HUES64 (cell line): Measurements from ENCODE around the gene SNN.

Source experiments
- H3K27ac ChIP-seq: 2 replicates; pipeline ENCODE4 v1.7.0; 2013; ENCODE audit warnings: low read depth, low read length, inconsistent platforms
- H3K27me3 ChIP-seq: 2 replicates; pipeline ENCODE4 v1.6.1; 2013; ENCODE audit warnings: mild to moderate bottlenecking, low read length; ENCODE audit not compliant: insufficient read depth
- H3K36me3 ChIP-seq: 2 replicates; pipeline ENCODE4 v1.6.1; 2013; ENCODE audit warnings: mild to moderate bottlenecking, low read length; ENCODE audit not compliant: insufficient read depth
- H3K4me1 ChIP-seq: 2 replicates; pipeline ENCODE4 v1.6.1; 2013; ENCODE audit warnings: mild to moderate bottlenecking, low read length, moderate library complexity; ENCODE audit not compliant: insufficient read depth
- H3K4me3 ChIP-seq: 2 replicates; pipeline ENCODE4 v1.5.1; 2013; ENCODE audit warnings: mild to moderate bottlenecking, low read length, moderate library complexity
- H3K9ac ChIP-seq: 2 replicates; pipeline ENCODE4 v1.6.1; 2013; ENCODE audit warnings: mild to moderate bottlenecking, low read depth, low read length
- H3K9me3 ChIP-seq: 2 replicates; pipeline ENCODE4 v1.6.1; 2013; ENCODE audit warnings: low read depth, low read length; ENCODE audit not compliant: insufficient read depth
- WGBS: fragments of 150-250, 120-280 bp; methylation state at CpG from one replicate; pipeline ENCODE4 v1.1.7; 2013; ENCODE audit warnings: missing lambda C conversion rate; 5-methylcytosine and 5-hydroxymethylcytosine counted together

SNN gene

GRCh38 chr16:11670171-11671131 lies 2.2 kb downstream of the SNN start:
- H3K9me3 ChIP-seq: no peaks in the 10 kb centered on the region
- peaks cover 17% of the 10 kb centered on the region for H3K4me1 ChIP-seq
- WGBS: 76% methylated on average over 27 of the region's 27 CpGs
- H3K4me3 ChIP-seq: peak overlapping the region; percentile 73; the same call in 1 of the 2 replicates
- no peaks in the 10 kb centered on the region for H3K27me3 ChIP-seq
- H3K27ac ChIP-seq: no peak overlapping the region
- no peaks in the 10 kb centered on the region for H3K36me3 ChIP-seq
- no peak overlapping the region for H3K9ac ChIP-seq

GRCh38 chr16:11671271-11671670 lies 3.0 kb downstream of the SNN start:
- peaks cover 7% of the 10 kb centered on the region for H3K36me3 ChIP-seq
- no peaks in the 10 kb centered on the region for H3K9me3 ChIP-seq
- H3K4me3 ChIP-seq: no peak overlapping the region
- WGBS: 97% methylated on average over 2 of the region's 2 CpGs
- H3K9ac ChIP-seq: no peak overlapping the region
- no peaks in the 10 kb centered on the region for H3K27me3 ChIP-seq
- no peak overlapping the region for H3K27ac ChIP-seq
- peaks cover 15% of the 10 kb centered on the region; the same call in 1 of the 2 replicates for H3K4me1 ChIP-seq

- H3K9me3 ChIP-seq: no peaks in the 10 kb centered on the region
- H3K27me3 ChIP-seq: no peaks in the 10 kb centered on the region
- H3K9ac ChIP-seq: no peak overlapping the region
- H3K36me3 ChIP-seq: peaks cover 11% of the 10 kb centered on the region
- WGBS: 95% methylated on average over 8 of the region's 8 CpGs
- no peak overlapping the region for H3K4me3 ChIP-seq
- peaks cover 15% of the 10 kb centered on the region; the same call in 1 of the 2 replicates for H3K4me1 ChIP-seq
- 0 out of 2 replicates have a peak overlapping the region, but pooled peaks have one; percentile 3 for H3K27ac ChIP-seq
Measured at GRCh38 chr16:11671676-11672075, 3.4 kb downstream of the SNN start.

GRCh38 chr16:11672206-11673090 lies 4.2 kb downstream of the SNN start:
- H3K36me3 ChIP-seq: peaks cover 19% of the 10 kb centered on the region
- no peaks in the 10 kb centered on the region for H3K27me3 ChIP-seq
- no peaks in the 10 kb centered on the region for H3K9me3 ChIP-seq
- 0 out of 2 replicates have a peak overlapping the region, but pooled peaks have one; percentile 3 for H3K27ac ChIP-seq
- no peak overlapping the region for H3K4me3 ChIP-seq
- 93% methylated on average over 25 of the region's 25 CpGs for WGBS
- peaks cover 15% of the 10 kb centered on the region; the same call in 1 of the 2 replicates for H3K4me1 ChIP-seq
- H3K9ac ChIP-seq: no peak overlapping the region; the same call in 1 of the 2 replicates

- Histone ChIP-seq H3K4me3 (no peak overlapping the region), H3K36me3 (peaks cover 28% of the 10 kb centered on the region), H3K9me3 (no peaks in the 10 kb centered on the region), H3K27me3 (no peaks in the 10 kb centered on the region), H3K27ac (0 out of 2 replicates have a peak overlapping the region, but pooled peaks have one; percentile 23), H3K9ac (no peak overlapping the region), H3K4me1 (peaks cover 15% of the 10 kb centered on the region; the same call in 1 of the 2 replicates)
- 92% methylated on average over 25 of the region's 25 CpGs for WGBS
Measured at GRCh38 chr16:11673091-11674000, 5.1 kb downstream of the SNN start.

- 0 out of 2 replicates have a peak overlapping the region, but pooled peaks have one; percentile 23 for H3K27ac ChIP-seq
- no peak overlapping the region for H3K9ac ChIP-seq
- H3K9me3 ChIP-seq: no peaks in the 10 kb centered on the region
- H3K27me3 ChIP-seq: no peaks in the 10 kb centered on the region
- peaks cover 37% of the 10 kb centered on the region for H3K36me3 ChIP-seq
- no peak overlapping the region for H3K4me3 ChIP-seq
- H3K4me1 ChIP-seq: peaks cover 15% of the 10 kb centered on the region; the same call in 1 of the 2 replicates
- WGBS: 92% methylated on average over 25 of the region's 25 CpGs
Measured at GRCh38 chr16:11674001-11674817, 6.0 kb downstream of the SNN start.

- 81% methylated on average over 15 of the region's 15 CpGs for WGBS
- no peak overlapping the region for H3K27ac ChIP-seq
Measured at GRCh38 chr16:11674818-11675560, 6.7 kb downstream of the SNN start.

GRCh38 chr16:11675561-11676511 lies 7.6 kb downstream of the SNN start:
- Histone ChIP-seq H3K9me3 (no peaks in the 10 kb centered on the region), H3K4me3 (no peak overlapping the region), H3K36me3 (peaks cover 46% of the 10 kb centered on the region), H3K4me1 (0 out of 2 replicates have a peak, but pooled peaks cover under 1% of the 10 kb centered on the region), H3K27me3 (no peaks in the 10 kb centered on the region), H3K27ac (no peak overlapping the region), H3K9ac (no peak overlapping the region)
- WGBS: 89% methylated on average over 42 of the region's 42 CpGs

More at GRCh38 chr16:11674818-11675560, 6.7 kb downstream of the SNN start:
- H3K4me1 ChIP-seq: 0 out of 2 replicates have a peak, but pooled peaks cover 9% of the 10 kb centered on the region
- peaks cover 43% of the 10 kb centered on the region for H3K36me3 ChIP-seq
- H3K4me3 ChIP-seq: no peak overlapping the region
- H3K27me3 ChIP-seq: no peaks in the 10 kb centered on the region
- H3K9me3 ChIP-seq: no peaks in the 10 kb centered on the region
- no peak overlapping the region for H3K9ac ChIP-seq
